IMR-90 (cell line): ENCODE results near the gene MGAT4C. TPM values are rescaled to one million over a fixed set of nuclear protein-coding genes. Genes with fewer than 3 reads are reported as not detected.

Experiments used
- ATAC-seq: fragments of 200-7000 bp; cut with Tn5 transposase; 2 replicates; pipeline ENCODE4 v1.9.1; 2020; ENCODE audit warnings: low read depth, mild to moderate bottlenecking, moderate library complexity
- BruUV-seq: library from RNA; stranded (reverse); fragments of 400-500 nt; replicated peaks from 2 replicates; lab custom pipeline; 2021; lab: Mats Ljungman, UMichigan
- CTCF ChIA-PET: fragments of 300-600 bp; formaldehyde crosslinking; extraction: SDS; loops from one replicate; lab custom pipeline; 2021; ENCODE audit warnings: antibody characterized with exemption; lab: Yijun Ruan, JAX
- POLR2A ChIA-PET: fragments of 300-600 bp; sonication (Branson Sonifier 250); formaldehyde crosslinking; loops from one replicate; lab custom pipeline; 2022; ENCODE audit warnings: antibody characterized with exemption; ENCODE audit not compliant: unreplicated experiment; lab: Charles Lee
- DNase-seq: peaks from one replicate; pipeline ENCODE4 v3.0.0; 2013
- H2AFZ ChIP-seq: replicated peaks from 2 replicates; pipeline ENCODE3; 2013; ENCODE audit warnings: low read length, mild to moderate bottlenecking; ENCODE audit not compliant: poor library complexity
- H2AK5ac ChIP-seq: 2 replicates; pipeline ENCODE4 v1.6.1; 2013; ENCODE audit warnings: low read depth, low read length, inconsistent platforms
- H2AK9ac ChIP-seq: replicated peaks from 2 replicates; pipeline ENCODE3; 2013; ENCODE audit warnings: mild to moderate bottlenecking, low read depth, low read length, moderate library complexity; ENCODE audit not compliant: poor library complexity
- H2BK120ac ChIP-seq: 2 replicates; pipeline ENCODE4 v1.6.1; 2013; ENCODE audit warnings: low read depth, low read length, inconsistent platforms
- H2BK15ac ChIP-seq: 3 replicates; pipeline ENCODE4 v1.6.1; 2013; ENCODE audit warnings: low read depth, low read length, inconsistent platforms
- H2BK20ac ChIP-seq: 2 replicates; pipeline ENCODE4 v1.6.1; 2013; ENCODE audit warnings: low read depth, mild to moderate bottlenecking, inconsistent platforms, low read length, moderate library complexity
- H2BK5ac ChIP-seq: 2 replicates; pipeline ENCODE4 v1.6.1; 2013; ENCODE audit warnings: mild to moderate bottlenecking, low read depth, low read length, inconsistent platforms; ENCODE audit not compliant: poor library complexity, severe bottlenecking
- H3K14ac ChIP-seq: replicated peaks from 2 replicates; pipeline ENCODE4 v1.6.1; 2013; ENCODE audit warnings: low read depth, low read length, inconsistent platforms
- H3K18ac ChIP-seq: 2 replicates; pipeline ENCODE4 v1.6.1; 2013; ENCODE audit warnings: low read depth, low read length, control low read depth
- H3K23ac ChIP-seq: 2 replicates; pipeline ENCODE4 v1.6.1; 2013; ENCODE audit warnings: low read depth, low read length, inconsistent platforms
- H3K27ac ChIP-seq: 2 replicates; pipeline ENCODE4 v1.5.1; 2013; ENCODE audit warnings: mild to moderate bottlenecking, control low read depth, low read length; ENCODE audit not compliant: insufficient read depth
- H3K27me3 ChIP-seq: 2 replicates; pipeline ENCODE4 v1.6.1; 2013; ENCODE audit warnings: low read length; ENCODE audit not compliant: control insufficient read depth, insufficient read depth
- H3K36me3 ChIP-seq: 2 replicates; pipeline ENCODE4 v1.6.1; 2013; ENCODE audit warnings: low read length, mixed read lengths; ENCODE audit not compliant: control insufficient read depth, insufficient read depth
- H3K4ac ChIP-seq: 2 replicates; pipeline ENCODE4 v1.6.1; 2013; ENCODE audit warnings: low read depth, low read length, inconsistent platforms
- H3K4me1 ChIP-seq: 2 replicates; pipeline ENCODE4 v1.6.1; 2013; ENCODE audit warnings: low read length, mixed read lengths; ENCODE audit not compliant: control insufficient read depth, insufficient read depth
- H3K4me2 ChIP-seq: 2 replicates; pipeline ENCODE4 v1.6.1; 2013; ENCODE audit warnings: low read depth, mild to moderate bottlenecking, control low read depth, low read length, moderate library complexity
- H3K4me3 ChIP-seq: 2 replicates; pipeline ENCODE4 v1.5.1; 2013; ENCODE audit warnings: low read depth, mild to moderate bottlenecking, control low read depth, low read length, moderate library complexity; ENCODE audit not compliant: insufficient read depth
- H3K56ac ChIP-seq: 2 replicates; pipeline ENCODE4 v1.6.1; 2013; ENCODE audit warnings: low read length, inconsistent platforms; ENCODE audit not compliant: insufficient read depth; ENCODE audit errors: extremely low read depth
- H3K79me1 ChIP-seq, 2 experiments: 2 replicates each; pipeline ENCODE4 v1.6.1; 2013; ENCODE audit warnings: low read length in 2 of 2, inconsistent platforms in 1 of 2, low read depth in 1 of 2
- H3K9ac ChIP-seq: 2 replicates; pipeline ENCODE4 v1.6.1; 2013; ENCODE audit warnings: low read depth, low read length, control low read depth
- H3K9me1 ChIP-seq: 2 replicates; pipeline ENCODE4 v1.6.1; 2013; ENCODE audit warnings: low read length, inconsistent platforms; ENCODE audit not compliant: insufficient read depth
- H3K9me3 ChIP-seq: 2 replicates; pipeline ENCODE4 v1.6.1; 2013; ENCODE audit warnings: low read length; ENCODE audit not compliant: control insufficient read depth, insufficient read depth
- H4K20me1 ChIP-seq: 2 replicates; pipeline ENCODE4 v1.6.1; 2013; ENCODE audit warnings: low read length, inconsistent platforms; ENCODE audit not compliant: insufficient read depth
- H4K5ac ChIP-seq: 2 replicates; pipeline ENCODE4 v1.6.1; 2013; ENCODE audit warnings: mild to moderate bottlenecking, low read depth, low read length, control low read depth
- H4K8ac ChIP-seq, 2 experiments: 2 replicates each; pipeline ENCODE4 v1.6.1; 2013; ENCODE audit warnings: low read depth in 2 of 2, low read length in 2 of 2, control low read depth in 1 of 2, inconsistent platforms in 1 of 2
- H4K91ac ChIP-seq: 2 replicates; pipeline ENCODE4 v1.6.1; 2013; ENCODE audit warnings: low read depth, low read length, inconsistent platforms; ENCODE audit not compliant: insufficient read depth
- ELK1 ChIP-seq: fragments of 150-350 bp; IDR thresholded peaks from 2 replicates; pipeline ENCODE4 v1.6.1; 2016; ENCODE audit warnings: low read depth, mild to moderate bottlenecking, low read length, moderate library complexity, borderline replicate concordance
- RFX5 ChIP-seq: IDR thresholded peaks from 2 replicates; pipeline ENCODE4 v1.8.0; 2012; ENCODE audit warnings: low read depth, mild to moderate bottlenecking, low read length, moderate library complexity
- WGBS, 2 experiments: methylation state at CpG; one replicate each; pipeline versions ENCODE4 v1.1.5 to v1.1.7; 2013; ENCODE audit warnings: missing lambda C conversion rate in 2 of 2; ENCODE audit not compliant: insufficient read length in 1 of 2; ENCODE audit errors: extremely low coverage in 2 of 2; 5-methylcytosine and 5-hydroxymethylcytosine counted together
- dilution Hi-C: fragments of 300-500 bp; cut with HindIII; formaldehyde crosslinking; loops from one replicate; pipeline ENCODE4 v1.14.3; 2018; ENCODE audit warnings: low sequenced_read_pairs; ENCODE audit not compliant: unreplicated experiment
- in situ Hi-C: fragments of 300-500 bp; cut with MboI; formaldehyde crosslinking; loops from 3 replicates; pipeline ENCODE4 v1.14.3; 2019; ENCODE audit warnings: low sequenced_read_pairs, inconsistent platforms, mixed read lengths
- intact Hi-C: fragments of 100-400 bp; cut with micrococcal nuclease; formaldehyde crosslinking; loops from 2 replicates; pipeline ENCODE4 v1.10.0; 2022
- polyA plus RNA-seq, 3 experiments: library from polyadenylated mRNA; depleted of rRNA; stranded (reverse); fragments of >200 nt; gene quantifications; 2 replicates each; pipeline ENCODE4 v1.2.3, GENCODE V29; 2012; ENCODE audit warnings: low replicate concordance in 1 of 3
- total RNA-seq: library from RNA; depleted of rRNA; stranded (reverse); fragments of >200 nt; gene quantifications from 2 replicates; pipeline ENCODE4 v1.2.3, GENCODE V29; 2012

MGAT4C gene
- total and polyA plus RNA-seq, 2 of the 4 experiments (the other 2 are of a cell fraction) = not detected

GRCh38 chr12:86170051-86170450, 86.1 kb downstream of the MGAT4C start:
- BruUV-seq = no TSS peak

More at GRCh38 chr12:86170051-86170450, 86.1 kb downstream of the MGAT4C start:
- Histone ChIP-seq H3K18ac (no peak overlapping the region), H2BK120ac (no peak overlapping the region), H2AK5ac (no peak overlapping the region), H3K14ac (no peak overlapping the region), H3K4me2 (no peak overlapping the region), H3K4me1 (no peaks in the 10 kb centered on the region), H2BK5ac (no peak overlapping the region), H3K9ac (no peak overlapping the region), H3K27ac (no peak overlapping the region), H3K9me3 (no peaks in the 10 kb centered on the region), H3K56ac (no peak overlapping the region), H3K36me3 (no peaks in the 10 kb centered on the region), H4K91ac (no peak overlapping the region), H3K79me1 (no peaks in the 10 kb centered on the region), H4K8ac (no peak overlapping the region), H3K23ac (no peak overlapping the region), H2BK15ac (no peak overlapping the region), H2AFZ (no peak overlapping the region), H4K5ac (no peak overlapping the region), H3K27me3 (no peaks in the 10 kb centered on the region), H2AK9ac (no peak overlapping the region), H3K9me1 (no peaks in the 10 kb centered on the region), H3K4ac (no peak overlapping the region), H2BK20ac (no peak overlapping the region), H4K20me1 (no peaks in the 10 kb centered on the region), H3K4me3 (no peak overlapping the region)
- ATAC-seq (no peak), DNase-seq (no peak)
- ChIA-PET CTCF (no interaction called here), POLR2A (interaction anchor here (0.6 kb wide), 1 partner anchor 15 kb away, joined by 13 read pairs; no protein-coding TSS in a partner anchor)
- intact Hi-C loops = no loop called here
- in situ Hi-C loops = no loop called here
- dilution Hi-C loops = no loop called here
- no CpG with 5 or more reads among the region's 1 CpG for WGBS, 2 experiments
- TF ChIP-seq ELK1 (no peak), RFX5 (no peak)
